GM10248 (cell line): Measurements from ENCODE around the gene GABRB1.
A peak's percentile ranks its signal among the peaks of the same experiment; 100 is the strongest.
"Not testable (repeated sequence)": the region's sequence is repeated elsewhere in the genome, so short reads cannot be mapped to it uniquely, and the experiment has no call there.

Source experiments
- CTCF ChIA-PET: fragments of 300-600 bp; sonication (Branson Sonifier 250); formaldehyde crosslinking; extraction: SDS; loops from one replicate; lab custom pipeline; 2021; ENCODE audit warnings: antibody characterized with exemption; lab: Yijun Ruan, JAX
- POLR2A ChIA-PET: fragments of 350-650 bp; sonication (Branson Sonifier 250); formaldehyde crosslinking; extraction: SDS; loops from one replicate; lab custom pipeline; 2020; ENCODE audit warnings: antibody characterized with exemption; lab: Yijun Ruan, JAX
- DNase-seq: peaks from one replicate; pipeline ENCODE4 v3.0.0; 2012; ENCODE audit errors: extremely low spot score
- TF ChIP-seq, protein P1 (sequence below): IDR thresholded peaks from 2 replicates; pipeline ENCODE4 v1.5.1; 2012; ENCODE audit warnings: mild to moderate bottlenecking, low read depth; ENCODE audit errors: extremely low read depth, missing control alignments, control extremely low read depth

The GABRB1 gene

DNA sequence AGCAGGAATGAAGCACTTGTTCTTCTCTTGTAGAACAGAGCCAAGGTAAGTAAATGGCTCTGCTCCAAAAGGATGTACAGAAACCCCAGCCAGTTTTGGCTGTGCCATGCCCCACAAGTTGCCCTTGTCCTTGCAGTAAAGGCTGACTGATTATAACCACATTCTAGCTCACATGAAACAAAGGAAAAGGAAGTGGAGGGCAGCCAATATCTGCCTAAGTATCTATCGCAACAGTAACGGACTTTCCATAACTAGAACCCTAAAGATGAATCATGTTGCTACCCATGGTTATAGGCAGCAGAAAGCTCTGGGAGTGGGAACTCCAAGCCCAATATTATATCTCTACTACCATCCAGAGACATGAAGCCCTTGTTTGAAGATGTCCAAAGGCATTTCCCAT is 336.4 kb downstream of the GABRB1 start:
- POLR2A ChIA-PET = no interaction called here
- CTCF ChIA-PET = interaction anchor here (1.4 kb wide), 1 partner anchor 16 kb away, joined by 7 read pairs; no protein-coding TSS in a partner anchor
- TF ChIP-seq, protein P1, sequence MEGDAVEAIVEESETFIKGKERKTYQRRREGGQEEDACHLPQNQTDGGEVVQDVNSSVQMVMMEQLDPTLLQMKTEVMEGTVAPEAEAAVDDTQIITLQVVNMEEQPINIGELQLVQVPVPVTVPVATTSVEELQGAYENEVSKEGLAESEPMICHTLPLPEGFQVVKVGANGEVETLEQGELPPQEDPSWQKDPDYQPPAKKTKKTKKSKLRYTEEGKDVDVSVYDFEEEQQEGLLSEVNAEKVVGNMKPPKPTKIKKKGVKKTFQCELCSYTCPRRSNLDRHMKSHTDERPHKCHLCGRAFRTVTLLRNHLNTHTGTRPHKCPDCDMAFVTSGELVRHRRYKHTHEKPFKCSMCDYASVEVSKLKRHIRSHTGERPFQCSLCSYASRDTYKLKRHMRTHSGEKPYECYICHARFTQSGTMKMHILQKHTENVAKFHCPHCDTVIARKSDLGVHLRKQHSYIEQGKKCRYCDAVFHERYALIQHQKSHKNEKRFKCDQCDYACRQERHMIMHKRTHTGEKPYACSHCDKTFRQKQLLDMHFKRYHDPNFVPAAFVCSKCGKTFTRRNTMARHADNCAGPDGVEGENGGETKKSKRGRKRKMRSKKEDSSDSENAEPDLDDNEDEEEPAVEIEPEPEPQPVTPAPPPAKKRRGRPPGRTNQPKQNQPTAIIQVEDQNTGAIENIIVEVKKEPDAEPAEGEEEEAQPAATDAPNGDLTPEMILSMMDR = no peak
- no peak for DNase-seq

DNA sequence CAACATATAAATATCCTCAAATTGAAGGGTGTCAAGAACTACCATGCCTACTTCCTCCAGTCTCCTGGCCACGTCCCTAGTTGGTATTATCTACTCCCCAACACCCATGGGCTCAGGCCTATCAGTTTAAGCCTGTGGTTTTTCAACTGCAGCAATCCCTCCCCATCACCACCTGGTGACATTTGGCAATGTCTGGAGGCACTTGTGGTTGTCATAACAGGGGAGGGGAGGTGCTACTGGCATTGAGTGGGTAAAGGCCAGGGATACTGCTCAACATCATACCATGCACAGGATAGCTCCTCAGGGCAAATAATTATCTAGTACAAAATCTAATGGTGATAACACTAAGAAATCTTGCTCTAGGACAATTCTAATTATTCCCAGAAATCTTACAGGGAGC is 336.8 kb downstream of the GABRB1 start:
- TF ChIP-seq, protein P1 = no peak
- DNase-seq = no peak
- ChIA-PET CTCF (interaction anchor here (0.8 kb wide), 1 partner anchor 17 kb away, joined by 3 read pairs; no protein-coding TSS in a partner anchor), POLR2A (no interaction called here)

DNA sequence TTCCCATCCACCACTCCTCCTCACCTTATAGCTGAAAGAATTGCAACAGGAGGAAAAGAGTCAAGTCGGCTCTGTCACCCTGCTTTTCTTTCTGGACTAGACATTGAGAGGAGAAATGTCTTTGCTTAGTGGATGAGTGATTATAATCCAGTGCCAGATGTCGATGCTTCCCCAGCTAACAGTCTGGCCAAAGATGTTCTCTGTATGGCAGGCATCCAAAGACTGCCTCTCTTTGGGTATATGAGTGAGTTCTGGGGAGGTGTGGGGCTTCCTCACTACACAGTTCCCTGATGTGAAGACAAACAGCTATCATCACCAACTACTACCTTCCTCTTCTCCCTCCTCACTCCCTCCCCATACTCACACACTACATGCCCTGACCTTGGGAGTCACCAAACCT is 341.2 kb downstream of the GABRB1 start:
- TF ChIP-seq, protein P1 = no peak
- DNase-seq = no peak
- CTCF ChIA-PET = interaction anchor here (0.9 to 2.9 kb wide), 3 partner anchors 11 to 61 kb away, joined by 3 to 9 read pairs (median 3); no protein-coding TSS in a partner anchor
- POLR2A ChIA-PET = no interaction called here

DNA sequence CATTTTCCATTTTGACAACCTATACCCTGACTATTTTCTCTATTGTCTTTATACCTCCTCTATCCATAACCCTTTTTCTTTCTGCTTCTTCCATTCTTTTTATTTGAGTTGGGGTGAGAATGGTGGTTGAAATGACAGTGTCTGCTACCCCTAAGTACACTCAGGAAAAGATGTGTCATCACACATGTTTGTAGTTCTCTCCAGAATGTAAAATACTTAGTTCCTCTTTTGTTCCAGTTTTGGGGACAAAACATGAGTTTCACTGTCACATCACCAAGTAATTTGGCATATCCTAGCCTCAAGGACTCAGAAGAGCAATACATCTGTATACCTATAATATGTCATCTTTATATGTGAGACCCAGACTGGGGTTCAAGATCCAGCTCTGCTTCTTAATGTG is 341.8 kb downstream of the GABRB1 start:
- ChIA-PET CTCF (interaction anchor here (1.4 to 2.9 kb wide), 2 partner anchors 10 to 18 kb away, joined by 3 to 9 read pairs; no protein-coding TSS in a partner anchor), POLR2A (no interaction called here)
- TF ChIP-seq, protein P1 = no peak
- peak; percentile 9 for DNase-seq

DNA sequence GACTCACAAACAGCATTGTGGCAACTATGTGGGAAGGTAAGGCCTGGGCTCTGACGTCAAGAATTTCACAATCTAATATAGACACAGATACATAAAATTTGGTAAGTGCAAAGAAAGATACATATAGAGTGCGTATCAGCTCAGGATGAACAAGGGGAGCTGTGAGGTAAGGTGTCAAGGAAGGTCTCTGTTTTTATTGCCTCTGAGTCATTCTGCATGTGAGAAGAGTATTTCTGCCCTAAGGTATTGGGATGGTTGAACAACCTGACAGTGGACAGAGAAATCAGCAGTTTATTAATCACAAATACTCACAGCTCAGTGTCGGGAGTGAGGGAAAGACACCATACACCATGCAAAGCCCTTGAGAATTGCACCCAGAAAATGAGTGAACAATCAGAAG is 342.3 kb downstream of the GABRB1 start:
- no peak for DNase-seq
- POLR2A ChIA-PET = no interaction called here
- TF ChIP-seq, protein P1 = no peak
- CTCF ChIA-PET = interaction anchor here (1.4 to 2.9 kb wide), 2 partner anchors 9 to 18 kb away, joined by 3 to 9 read pairs; no protein-coding TSS in a partner anchor

DNA sequence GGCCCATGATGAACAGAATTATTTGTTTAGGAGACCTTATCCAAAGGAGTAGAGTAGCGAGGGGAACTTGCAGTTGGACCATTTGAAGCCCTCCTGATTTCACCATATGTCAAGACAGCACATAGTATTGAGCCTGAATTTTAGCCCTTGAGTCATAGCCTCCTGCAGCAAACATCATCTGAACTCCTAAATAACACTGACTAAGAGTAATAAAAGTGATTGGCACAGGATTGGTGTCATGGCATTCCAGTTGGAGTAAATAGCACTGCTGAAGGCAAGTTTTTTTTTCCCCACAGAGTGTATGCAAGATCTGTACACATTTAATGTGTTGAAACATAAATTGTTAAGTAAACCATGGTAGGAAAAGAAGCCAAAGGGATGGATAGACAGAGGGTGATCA is 343.1 kb downstream of the GABRB1 start:
- no peak for DNase-seq
- CTCF ChIA-PET = no interaction called here
- TF ChIP-seq, protein P1 = no peak
- POLR2A ChIA-PET = no interaction called here

DNA sequence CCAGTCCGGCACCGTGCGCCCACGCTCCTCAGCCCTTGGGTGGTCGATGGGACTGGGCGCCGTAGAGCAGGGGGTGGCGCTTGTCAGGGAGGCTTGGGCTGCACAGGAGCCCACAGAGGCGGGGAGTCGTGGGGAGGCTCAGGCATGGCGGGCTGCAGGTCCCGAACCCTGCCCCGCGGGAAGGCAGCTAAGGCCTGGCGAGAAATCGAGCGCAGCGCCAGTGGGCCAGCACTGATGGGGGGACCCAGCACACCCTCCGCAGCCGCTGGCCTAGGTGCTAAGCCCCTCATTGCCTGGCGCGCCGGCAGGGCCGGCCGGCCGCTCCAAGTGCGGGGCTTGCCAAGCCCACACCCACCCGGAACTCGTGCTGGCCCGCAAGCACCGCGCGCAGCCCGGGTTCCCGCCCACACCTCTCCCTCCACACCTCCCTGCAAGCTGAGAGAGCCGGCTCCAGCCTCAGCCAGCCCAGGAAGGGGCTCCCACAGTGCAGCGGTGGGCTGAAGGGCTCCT is 346.7 kb downstream of the GABRB1 start:
- CTCF ChIA-PET = interaction anchor here (1.2 to 1.3 kb wide), 3 partner anchors 8 to 22 kb away, joined by 3 to 5 read pairs (median 3); no protein-coding TSS in a partner anchor
- DNase-seq, POLR2A ChIA-PET: not testable (repeated sequence)
